Lung (tissue), 12 donors: ENCODE data around the gene PSMG2. TPM values are rescaled to one million over a fixed set of nuclear protein-coding genes. Genes with fewer than 3 reads are reported as not detected.

Experiments used
- ATAC-seq: fragments of 200-7000 bp; cut with Tn5 transposase; one replicate; pipeline ENCODE4 v1.9.1; 2020; ENCODE audit warnings: moderate number of reproducible peaks; ENCODE audit not compliant: insufficient read depth, low FRiP score
- DNase-seq, 3 donors: peaks; one replicate each; pipeline ENCODE4 v3.0.0-alpha.2; 2013 to 2017
- H3K27ac ChIP-seq, 2 donors: one replicate each; pipeline ENCODE4 v1.5.1; 2013; ENCODE audit warnings: mild to moderate bottlenecking in 2 of 2, moderate library complexity in 2 of 2, control low read depth in 1 of 2, inconsistent platforms in 1 of 2, low read depth in 1 of 2, low read length in 1 of 2
- H3K27me3 ChIP-seq, 3 donors: one replicate each; pipeline ENCODE4 v1.5.1; 2013; ENCODE audit warnings: low read length in 2 of 3; ENCODE audit not compliant: control insufficient read depth in 3 of 3, insufficient read depth in 3 of 3
- H3K36me3 ChIP-seq, 4 donors: one replicate each; pipeline ENCODE4 v1.5.1; 2013; ENCODE audit warnings: low read length in 4 of 4, mild to moderate bottlenecking in 1 of 4, moderate library complexity in 1 of 4; ENCODE audit not compliant: control insufficient read depth in 4 of 4, insufficient read depth in 4 of 4
- H3K4me1 ChIP-seq, 5 donors: one replicate each; pipeline ENCODE4 v1.5.1; 2013; ENCODE audit warnings: low read length in 5 of 5, mild to moderate bottlenecking in 2 of 5, moderate library complexity in 1 of 5; ENCODE audit not compliant: control insufficient read depth in 5 of 5, insufficient read depth in 5 of 5
- H3K4me3 ChIP-seq: one replicate; pipeline ENCODE4 v1.5.1; 2013; ENCODE audit warnings: mild to moderate bottlenecking, control low read depth, moderate library complexity
- H3K9ac ChIP-seq, 2 donors: one replicate each; pipeline ENCODE4 v1.5.1; 2013; ENCODE audit warnings: low read length in 2 of 2, control low read depth in 1 of 2; ENCODE audit not compliant: insufficient read depth in 1 of 2
- H3K9me3 ChIP-seq, 4 donors: one replicate each; pipeline ENCODE4 v1.5.1; 2013; ENCODE audit warnings: low read length in 3 of 4, mild to moderate bottlenecking in 1 of 4, moderate library complexity in 1 of 4; ENCODE audit not compliant: control insufficient read depth in 4 of 4, insufficient read depth in 3 of 4
- WGBS, 2 donors: extraction: QIAGEN DNeasy Blood & Tissue Kit; methylation state at CpG; one replicate each; pipeline ENCODE4 v1.1.7; 2013; 5-methylcytosine and 5-hydroxymethylcytosine counted together
- polyA plus RNA-seq, 2 donors: library from polyadenylated mRNA; stranded (reverse); fragments of 200-250 nt; gene quantifications; one replicate each; pipeline ENCODE4 v1.2.1, GENCODE V29; 2013
- total RNA-seq, 2 donors: library from RNA; depleted of rRNA in 1 of 2; stranded (reverse); fragments of >200 nt in 1 of 2; gene quantifications; one replicate each; pipeline ENCODE4 v1.2.1, GENCODE V29; 2014 to 2021
- TF ChIP-seq, protein P1 (sequence below): IDR thresholded peaks from 2 replicates; pipeline ENCODE4 v1.5.1; 2012; ENCODE audit warnings: mild to moderate bottlenecking; ENCODE audit errors: control extremely low read depth, extremely low read depth
- donor health status: control.
- donor health status: control.
- donor health status: Bipolar disorder and iron deficiency.
- donor health status: healthy.
- donor health status: DM: yes; HTN: yes; CAD: no.

Gene PSMG2
- total and polyA plus RNA-seq, 4 donors: 53.3 to 117 (median 61.2) TPM

DNA sequence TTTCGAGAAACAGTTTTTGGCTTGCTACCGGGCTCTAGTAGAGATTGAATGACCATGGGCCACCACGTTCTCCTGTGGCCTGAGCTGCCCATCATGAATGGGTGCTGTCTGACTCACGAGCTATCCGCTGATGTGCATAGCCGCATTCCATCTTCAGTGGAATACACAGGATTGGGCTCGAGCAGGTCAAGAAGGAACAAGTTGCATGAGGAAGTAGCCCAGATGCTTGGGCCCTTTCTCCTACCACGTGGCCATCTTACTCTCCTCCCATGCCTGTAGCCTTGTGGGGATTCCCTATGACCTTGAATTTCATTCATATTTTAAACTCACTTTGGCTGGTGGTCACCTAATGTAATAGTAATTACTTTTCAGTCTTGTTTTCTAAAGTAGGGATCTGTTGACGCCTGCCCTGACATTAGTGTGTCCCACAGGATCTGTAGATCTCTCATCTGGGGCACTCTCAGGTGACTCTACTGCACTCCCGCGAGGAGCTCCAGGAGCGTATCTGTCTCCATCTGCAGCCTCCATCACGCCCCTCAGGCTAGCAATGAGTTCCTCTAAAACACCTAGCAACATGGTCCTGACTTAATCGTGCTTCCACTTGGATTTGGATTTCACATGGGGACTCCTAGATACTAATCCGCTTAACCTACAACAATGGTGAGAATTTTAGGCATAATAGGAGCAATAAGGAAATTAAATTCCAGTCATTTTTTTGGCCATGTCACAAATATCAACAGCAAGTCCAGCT, 67.8 kb downstream of the PSMG2 start:
- no peak for ATAC-seq
- TF ChIP-seq, protein P1, sequence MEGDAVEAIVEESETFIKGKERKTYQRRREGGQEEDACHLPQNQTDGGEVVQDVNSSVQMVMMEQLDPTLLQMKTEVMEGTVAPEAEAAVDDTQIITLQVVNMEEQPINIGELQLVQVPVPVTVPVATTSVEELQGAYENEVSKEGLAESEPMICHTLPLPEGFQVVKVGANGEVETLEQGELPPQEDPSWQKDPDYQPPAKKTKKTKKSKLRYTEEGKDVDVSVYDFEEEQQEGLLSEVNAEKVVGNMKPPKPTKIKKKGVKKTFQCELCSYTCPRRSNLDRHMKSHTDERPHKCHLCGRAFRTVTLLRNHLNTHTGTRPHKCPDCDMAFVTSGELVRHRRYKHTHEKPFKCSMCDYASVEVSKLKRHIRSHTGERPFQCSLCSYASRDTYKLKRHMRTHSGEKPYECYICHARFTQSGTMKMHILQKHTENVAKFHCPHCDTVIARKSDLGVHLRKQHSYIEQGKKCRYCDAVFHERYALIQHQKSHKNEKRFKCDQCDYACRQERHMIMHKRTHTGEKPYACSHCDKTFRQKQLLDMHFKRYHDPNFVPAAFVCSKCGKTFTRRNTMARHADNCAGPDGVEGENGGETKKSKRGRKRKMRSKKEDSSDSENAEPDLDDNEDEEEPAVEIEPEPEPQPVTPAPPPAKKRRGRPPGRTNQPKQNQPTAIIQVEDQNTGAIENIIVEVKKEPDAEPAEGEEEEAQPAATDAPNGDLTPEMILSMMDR: no peak
- H3K4me3 ChIP-seq: no peak overlapping the region
- no peak overlapping the region for H3K27ac ChIP-seq
- H3K4me1 ChIP-seq: no peaks in the 10 kb centered on the region
- H3K9me3 ChIP-seq: no peaks in the 10 kb centered on the region
- 89 to 94% methylated on average over 15 of the region's 15 CpGs for WGBS, 2 donors
- DNase-seq: no peak
- no peak overlapping the region for H3K9ac ChIP-seq
- H3K27me3 ChIP-seq: no peaks in the 10 kb centered on the region
- H3K36me3 ChIP-seq: no peaks in the 10 kb centered on the region

DNA sequence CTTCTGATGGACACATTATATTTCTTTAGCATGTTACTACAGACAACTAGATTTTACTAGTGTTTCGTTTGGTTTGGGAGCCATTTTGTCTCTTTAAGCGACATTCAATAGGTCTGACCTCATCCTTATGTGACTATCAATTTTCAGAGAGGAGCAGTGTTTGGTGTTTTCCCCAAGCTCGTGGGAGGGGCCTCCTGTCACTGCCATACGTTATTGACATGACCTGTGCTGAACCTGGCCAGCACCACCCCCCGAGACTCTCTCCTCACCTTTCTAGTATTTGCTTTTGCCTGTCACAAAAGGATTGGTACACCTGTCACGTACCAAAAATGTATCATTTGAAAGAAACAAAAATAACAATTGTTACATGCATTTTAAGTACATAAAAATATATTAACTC, 69.3 kb downstream of the PSMG2 start:
- H3K9me3 ChIP-seq: no peaks in the 10 kb centered on the region
- no peak for DNase-seq
- no peaks in the 10 kb centered on the region for H3K36me3 ChIP-seq
- no peak overlapping the region for H3K9ac ChIP-seq
- ATAC-seq: no peak
- H3K4me3 ChIP-seq: no peak overlapping the region
- H3K27ac ChIP-seq: no peak overlapping the region
- H3K4me1 ChIP-seq: peaks cover 0 to 2% (median 0%) of the 10 kb centered on the region in 5 donors
- H3K27me3 ChIP-seq: no peaks in the 10 kb centered on the region
- TF ChIP-seq, protein P1: no peak
- WGBS, 2 donors: 70 to 89% methylated on average over 6 of the region's 6 CpGs

GRCh38 chr18:12773369-12773768, 70.5 kb downstream of the PSMG2 start:
- Histone ChIP-seq H3K36me3 (no peaks in the 10 kb centered on the region), H3K9me3 (no peaks in the 10 kb centered on the region), H3K4me1 (peaks cover 0 to 2% (median 0%) of the 10 kb centered on the region in 5 donors), H3K9ac (no peak overlapping the region), H3K27me3 (no peaks in the 10 kb centered on the region), H3K4me3 (no peak overlapping the region), H3K27ac (no peak overlapping the region)
- WGBS, 2 donors: 89 to 90% methylated on average over 5 of the region's 5 CpGs
- TF ChIP-seq, protein P1: no peak
- no peak for ATAC-seq
- no peak for DNase-seq
